ENCODE results near the gene SELE. TPM values are rescaled to one million over a fixed set of nuclear protein-coding genes. Genes with fewer than 3 reads are reported as not detected.
"Not testable (repeated sequence)": the region's sequence is repeated elsewhere in the genome, so short reads cannot be mapped to it uniquely, and the experiment has no call there.

SELE gene
- total and polyA plus RNA-seq, 2 of the 13 experiments (the other 11 are each of a cell fraction or from before 2014, with no cell fraction given): 0.04 to 0.09 TPM

- H3K4me3 ChIP-seq (replicated peaks in 1 of 3; ENCODE audit: insufficient read depth in 1 of 3, low read depth in 2 of 3, low read length in 3 of 3); H3K9ac ChIP-seq (ENCODE audit: insufficient read depth, low read depth, low read length); H3K4me2 ChIP-seq (ENCODE audit: low read depth, low read length); H3K4me1 ChIP-seq (ENCODE audit: insufficient read depth, low read length); H3K27me3 ChIP-seq (ENCODE audit: control insufficient read depth in 1 of 2, insufficient read depth in 2 of 2, low read length in 2 of 2); intact Hi-C loops (cut with micrococcal nuclease; ENCODE audit: unreplicated experiment); ATAC-seq; BruUV-seq (replicated peaks); CTCF ChIA-PET (ENCODE audit: low intra/inter-chr PET ratio, low total read pairs); H4K20me1 ChIP-seq (ENCODE audit: insufficient read depth, low read length); H2AFZ ChIP-seq (ENCODE audit: low read length); H3K27ac ChIP-seq (ENCODE audit: extremely low read length, insufficient read depth, low read length); in situ Hi-C loops (cut with HindIII; ENCODE audit: extremely low pct_ligation_motif_present, low pct_unique_long_range_greater_than_20kb); H3K36me3 ChIP-seq (replicated peaks in 1 of 2; ENCODE audit: control insufficient read depth in 1 of 2, insufficient read depth in 2 of 2, low read length in 2 of 2); H3K79me2 ChIP-seq (ENCODE audit: insufficient read depth, low read length); POLR2A ChIA-PET; FAIRE-seq; H3K9me3 ChIP-seq (ENCODE audit: low read length); DNase-seq (ENCODE audit: low spot score): not testable (repeated sequence)
- WGBS (ENCODE audit: low lambda C conversion rate): 8% methylated on average over 4 of the region's 4 CpGs
Observed at GRCh38 chr1:169683168-169683567, 50.7 kb downstream of the SELE start.

DNA sequence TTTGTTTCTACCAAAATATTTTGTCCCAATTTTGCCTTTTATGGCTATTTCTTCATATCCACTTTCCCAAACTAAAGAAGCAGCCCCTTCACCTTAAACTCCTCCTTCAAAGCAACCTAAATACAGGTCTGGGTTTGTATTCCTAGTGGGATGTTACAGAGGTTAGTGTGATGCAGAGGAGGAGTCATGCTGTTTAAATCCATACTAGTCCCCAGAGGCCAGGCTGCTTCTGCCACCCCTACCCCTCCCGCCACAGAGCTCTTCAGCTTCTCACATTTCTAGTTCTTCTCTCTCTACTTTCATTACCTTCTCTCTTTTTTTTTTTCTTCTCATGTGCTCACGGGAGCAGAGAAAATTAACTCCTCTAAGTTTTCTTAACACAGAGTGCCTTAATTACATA is 51.8 kb downstream of the SELE start:
- Histone ChIP-seq H3K9ac (ENCODE audit: insufficient read depth, low read depth, low read length) (no peak overlapping the region), H3K4me2 (ENCODE audit: low read depth, low read length) (no peak overlapping the region), H3K9me3 (ENCODE audit: low read length) (no peaks in the 10 kb centered on the region), H4K20me1 (ENCODE audit: insufficient read depth, low read length) (no peaks in the 10 kb centered on the region), H3K79me2 (ENCODE audit: insufficient read depth, low read length) (no peaks in the 10 kb centered on the region), H3K4me3 (replicated peaks in 1 of 3; ENCODE audit: insufficient read depth in 1 of 3, low read depth in 2 of 3, low read length in 3 of 3) (no peak overlapping the region), H3K27ac (ENCODE audit: extremely low read length, insufficient read depth, low read length) (no peak overlapping the region), H3K4me1 (ENCODE audit: insufficient read depth, low read length) (no peaks in the 10 kb centered on the region), H3K27me3 (ENCODE audit: control insufficient read depth in 1 of 2, insufficient read depth in 2 of 2, low read length in 2 of 2) (peaks cover 1 to 9% of the 10 kb centered on the region in 2 experiments; a peak in 4 of 5 replicates), H2AFZ (ENCODE audit: low read length) (no peak overlapping the region), H3K36me3 (replicated peaks in 1 of 2; ENCODE audit: control insufficient read depth in 1 of 2, insufficient read depth in 2 of 2, low read length in 2 of 2) (no peaks in the 10 kb centered on the region)
- ChIA-PET POLR2A (no interaction called here), CTCF (ENCODE audit: low intra/inter-chr PET ratio, low total read pairs) (no interaction called here)
- WGBS (ENCODE audit: low lambda C conversion rate): 4% methylated on average over 2 of the region's 2 CpGs
- intact Hi-C loops (cut with micrococcal nuclease; ENCODE audit: unreplicated experiment): no loop called here
- in situ Hi-C loops (cut with HindIII; ENCODE audit: extremely low pct_ligation_motif_present, low pct_unique_long_range_greater_than_20kb): no loop called here
- no peak for DNase-seq (ENCODE audit: low spot score)
- TF ChIP-seq YEATS2 (CRISPR knock-in tag; IDR thresholded peaks at IDR 0.05; ENCODE audit: borderline replicate concordance): no peak
- TF ChIP-seq HMG20A (CRISPR knock-in tag; IDR thresholded peaks at IDR 0.05; ENCODE audit: borderline replicate concordance): no peak
- TF ChIP-seq ZMYM3 (CRISPR knock-in tag; IDR thresholded peaks at IDR 0.05): no peak
- TF ChIP-seq, protein P1, sequence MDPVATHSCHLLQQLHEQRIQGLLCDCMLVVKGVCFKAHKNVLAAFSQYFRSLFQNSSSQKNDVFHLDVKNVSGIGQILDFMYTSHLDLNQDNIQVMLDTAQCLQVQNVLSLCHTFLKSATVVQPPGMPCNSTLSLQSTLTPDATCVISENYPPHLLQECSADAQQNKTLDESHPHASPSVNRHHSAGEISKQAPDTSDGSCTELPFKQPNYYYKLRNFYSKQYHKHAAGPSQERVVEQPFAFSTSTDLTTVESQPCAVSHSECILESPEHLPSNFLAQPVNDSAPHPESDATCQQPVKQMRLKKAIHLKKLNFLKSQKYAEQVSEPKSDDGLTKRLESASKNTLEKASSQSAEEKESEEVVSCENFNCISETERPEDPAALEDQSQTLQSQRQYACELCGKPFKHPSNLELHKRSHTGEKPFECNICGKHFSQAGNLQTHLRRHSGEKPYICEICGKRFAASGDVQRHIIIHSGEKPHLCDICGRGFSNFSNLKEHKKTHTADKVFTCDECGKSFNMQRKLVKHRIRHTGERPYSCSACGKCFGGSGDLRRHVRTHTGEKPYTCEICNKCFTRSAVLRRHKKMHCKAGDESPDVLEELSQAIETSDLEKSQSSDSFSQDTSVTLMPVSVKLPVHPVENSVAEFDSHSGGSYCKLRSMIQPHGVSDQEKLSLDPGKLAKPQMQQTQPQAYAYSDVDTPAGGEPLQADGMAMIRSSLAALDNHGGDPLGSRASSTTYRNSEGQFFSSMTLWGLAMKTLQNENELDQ (CRISPR knock-in tag; IDR thresholded peaks at IDR 0.05; ENCODE audit: borderline replicate concordance): no peak
- TF ChIP-seq MYPOP (CRISPR knock-in tag; IDR thresholded peaks at IDR 0.05): no peak
- no peak for ATAC-seq
- no peak for FAIRE-seq
- BruUV-seq (replicated peaks): no TSS peak

All from HepG2 (cell line).